IMR-90 (cell line): ENCODE results near the gene CCDC177. TPM values are rescaled to one million over a fixed set of nuclear protein-coding genes. Genes with fewer than 3 reads are reported as not detected.

ENCODE experiments used
- ATAC-seq: fragments of 200-7000 bp; cut with Tn5 transposase; 2 replicates; pipeline ENCODE4 v1.9.1; 2020; ENCODE audit warnings: low read depth, mild to moderate bottlenecking, moderate library complexity
- BruUV-seq: library from RNA; stranded (reverse); fragments of 400-500 nt; replicated peaks from 2 replicates; lab custom pipeline; 2021; lab: Mats Ljungman, UMichigan
- CTCF ChIA-PET: fragments of 300-600 bp; formaldehyde crosslinking; extraction: SDS; loops from one replicate; lab custom pipeline; 2021; ENCODE audit warnings: antibody characterized with exemption; lab: Yijun Ruan, JAX
- POLR2A ChIA-PET: fragments of 300-600 bp; sonication (Branson Sonifier 250); formaldehyde crosslinking; loops from one replicate; lab custom pipeline; 2022; ENCODE audit warnings: antibody characterized with exemption; ENCODE audit not compliant: unreplicated experiment; lab: Charles Lee
- DNase-seq: peaks from one replicate; pipeline ENCODE4 v3.0.0; 2013
- H2AFZ ChIP-seq: replicated peaks from 2 replicates; pipeline ENCODE3; 2013; ENCODE audit warnings: low read length, mild to moderate bottlenecking; ENCODE audit not compliant: poor library complexity
- H2AK5ac ChIP-seq: 2 replicates; pipeline ENCODE4 v1.6.1; 2013; ENCODE audit warnings: low read depth, low read length, inconsistent platforms
- H2AK9ac ChIP-seq: replicated peaks from 2 replicates; pipeline ENCODE3; 2013; ENCODE audit warnings: mild to moderate bottlenecking, low read depth, low read length, moderate library complexity; ENCODE audit not compliant: poor library complexity
- H2BK120ac ChIP-seq: 2 replicates; pipeline ENCODE4 v1.6.1; 2013; ENCODE audit warnings: low read depth, low read length, inconsistent platforms
- H2BK15ac ChIP-seq: 3 replicates; pipeline ENCODE4 v1.6.1; 2013; ENCODE audit warnings: low read depth, low read length, inconsistent platforms
- H2BK20ac ChIP-seq: 2 replicates; pipeline ENCODE4 v1.6.1; 2013; ENCODE audit warnings: low read depth, mild to moderate bottlenecking, inconsistent platforms, low read length, moderate library complexity
- H2BK5ac ChIP-seq: 2 replicates; pipeline ENCODE4 v1.6.1; 2013; ENCODE audit warnings: mild to moderate bottlenecking, low read depth, low read length, inconsistent platforms; ENCODE audit not compliant: poor library complexity, severe bottlenecking
- H3K14ac ChIP-seq: replicated peaks from 2 replicates; pipeline ENCODE4 v1.6.1; 2013; ENCODE audit warnings: low read depth, low read length, inconsistent platforms
- H3K18ac ChIP-seq: 2 replicates; pipeline ENCODE4 v1.6.1; 2013; ENCODE audit warnings: low read depth, low read length, control low read depth
- H3K23ac ChIP-seq: 2 replicates; pipeline ENCODE4 v1.6.1; 2013; ENCODE audit warnings: low read depth, low read length, inconsistent platforms
- H3K27ac ChIP-seq: 2 replicates; pipeline ENCODE4 v1.5.1; 2013; ENCODE audit warnings: mild to moderate bottlenecking, control low read depth, low read length; ENCODE audit not compliant: insufficient read depth
- H3K27me3 ChIP-seq: 2 replicates; pipeline ENCODE4 v1.6.1; 2013; ENCODE audit warnings: low read length; ENCODE audit not compliant: control insufficient read depth, insufficient read depth
- H3K36me3 ChIP-seq: 2 replicates; pipeline ENCODE4 v1.6.1; 2013; ENCODE audit warnings: low read length, mixed read lengths; ENCODE audit not compliant: control insufficient read depth, insufficient read depth
- H3K4ac ChIP-seq: 2 replicates; pipeline ENCODE4 v1.6.1; 2013; ENCODE audit warnings: low read depth, low read length, inconsistent platforms
- H3K4me1 ChIP-seq: 2 replicates; pipeline ENCODE4 v1.6.1; 2013; ENCODE audit warnings: low read length, mixed read lengths; ENCODE audit not compliant: control insufficient read depth, insufficient read depth
- H3K4me2 ChIP-seq: 2 replicates; pipeline ENCODE4 v1.6.1; 2013; ENCODE audit warnings: low read depth, mild to moderate bottlenecking, control low read depth, low read length, moderate library complexity
- H3K4me3 ChIP-seq: 2 replicates; pipeline ENCODE4 v1.5.1; 2013; ENCODE audit warnings: low read depth, mild to moderate bottlenecking, control low read depth, low read length, moderate library complexity; ENCODE audit not compliant: insufficient read depth
- H3K56ac ChIP-seq: 2 replicates; pipeline ENCODE4 v1.6.1; 2013; ENCODE audit warnings: low read length, inconsistent platforms; ENCODE audit not compliant: insufficient read depth; ENCODE audit errors: extremely low read depth
- H3K79me1 ChIP-seq, 2 experiments: 2 replicates each; pipeline ENCODE4 v1.6.1; 2013; ENCODE audit warnings: low read length in 2 of 2, inconsistent platforms in 1 of 2, low read depth in 1 of 2
- H3K9ac ChIP-seq: 2 replicates; pipeline ENCODE4 v1.6.1; 2013; ENCODE audit warnings: low read depth, low read length, control low read depth
- H3K9me1 ChIP-seq: 2 replicates; pipeline ENCODE4 v1.6.1; 2013; ENCODE audit warnings: low read length, inconsistent platforms; ENCODE audit not compliant: insufficient read depth
- H3K9me3 ChIP-seq: 2 replicates; pipeline ENCODE4 v1.6.1; 2013; ENCODE audit warnings: low read length; ENCODE audit not compliant: control insufficient read depth, insufficient read depth
- H4K20me1 ChIP-seq: 2 replicates; pipeline ENCODE4 v1.6.1; 2013; ENCODE audit warnings: low read length, inconsistent platforms; ENCODE audit not compliant: insufficient read depth
- H4K5ac ChIP-seq: 2 replicates; pipeline ENCODE4 v1.6.1; 2013; ENCODE audit warnings: mild to moderate bottlenecking, low read depth, low read length, control low read depth
- H4K8ac ChIP-seq, 2 experiments: 2 replicates each; pipeline ENCODE4 v1.6.1; 2013; ENCODE audit warnings: low read depth in 2 of 2, low read length in 2 of 2, control low read depth in 1 of 2, inconsistent platforms in 1 of 2
- H4K91ac ChIP-seq: 2 replicates; pipeline ENCODE4 v1.6.1; 2013; ENCODE audit warnings: low read depth, low read length, inconsistent platforms; ENCODE audit not compliant: insufficient read depth
- FOS ChIP-seq: fragments of 150-350 bp; IDR thresholded peaks from 2 replicates; pipeline ENCODE4 v1.6.1; 2016; ENCODE audit warnings: low read depth, low read length
- MAFK ChIP-seq: IDR thresholded peaks from 2 replicates; pipeline ENCODE4 v1.6.1; 2012; ENCODE audit warnings: low read depth, low read length, improper control_type of control experiment
- MAZ ChIP-seq: IDR thresholded peaks from 2 replicates; pipeline ENCODE4 v1.6.1; 2012; ENCODE audit warnings: low read depth, mild to moderate bottlenecking, low read length, improper control_type of control experiment, moderate library complexity, borderline replicate concordance
- POLR2A ChIP-seq: IDR thresholded peaks from 2 replicates; pipeline ENCODE4 v1.6.1; 2012; ENCODE audit warnings: mild to moderate bottlenecking, low read depth, low read length
- RAD21 ChIP-seq: IDR thresholded peaks from 2 replicates; pipeline ENCODE4 v1.6.1; 2012; ENCODE audit warnings: low read length, improper control_type of control experiment
- RFX5 ChIP-seq: IDR thresholded peaks from 2 replicates; pipeline ENCODE4 v1.8.0; 2012; ENCODE audit warnings: low read depth, mild to moderate bottlenecking, low read length, moderate library complexity
- WGBS, 2 experiments: methylation state at CpG; one replicate each; pipeline versions ENCODE4 v1.1.5 to v1.1.7; 2013; ENCODE audit warnings: missing lambda C conversion rate in 2 of 2; ENCODE audit not compliant: insufficient read length in 1 of 2; ENCODE audit errors: extremely low coverage in 2 of 2; 5-methylcytosine and 5-hydroxymethylcytosine counted together
- dilution Hi-C: fragments of 300-500 bp; cut with HindIII; formaldehyde crosslinking; loops from one replicate; pipeline ENCODE4 v1.14.3; 2018; ENCODE audit warnings: low sequenced_read_pairs; ENCODE audit not compliant: unreplicated experiment
- in situ Hi-C: fragments of 300-500 bp; cut with MboI; formaldehyde crosslinking; loops from 3 replicates; pipeline ENCODE4 v1.14.3; 2019; ENCODE audit warnings: low sequenced_read_pairs, inconsistent platforms, mixed read lengths
- intact Hi-C: fragments of 100-400 bp; cut with micrococcal nuclease; formaldehyde crosslinking; loops from 2 replicates; pipeline ENCODE4 v1.10.0; 2022
- polyA plus RNA-seq, 3 experiments: library from polyadenylated mRNA; depleted of rRNA; stranded (reverse); fragments of >200 nt; gene quantifications; 2 replicates each; pipeline ENCODE4 v1.2.3, GENCODE V29; 2012; ENCODE audit warnings: low replicate concordance in 1 of 3
- total RNA-seq: library from RNA; depleted of rRNA; stranded (reverse); fragments of >200 nt; gene quantifications from 2 replicates; pipeline ENCODE4 v1.2.3, GENCODE V29; 2012

The CCDC177 gene
- total and polyA plus RNA-seq, 2 of the 4 experiments (the other 2 are of a cell fraction): not detected

DNA sequence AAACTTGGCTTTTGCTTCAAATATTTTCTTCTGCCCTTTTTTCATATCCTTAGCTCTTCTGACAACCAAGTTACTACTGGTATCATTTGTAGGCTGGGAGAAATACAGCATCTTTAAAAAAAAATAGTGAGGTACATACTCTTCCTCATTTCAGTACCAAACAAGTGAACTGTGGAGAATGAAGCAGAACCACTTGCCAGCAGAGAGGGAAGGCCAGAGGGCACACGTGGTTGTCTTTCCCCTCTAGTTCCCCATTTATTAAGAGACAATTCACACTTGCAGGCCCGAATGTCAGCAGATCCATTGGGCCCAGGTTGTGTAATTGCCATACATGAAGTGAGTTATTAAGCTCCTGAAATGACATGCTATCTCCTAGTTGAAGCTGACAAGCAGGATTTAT is 39.9 kb upstream of the CCDC177 start:
- Histone ChIP-seq H3K9ac (no peak overlapping the region), H4K91ac (no peak overlapping the region; the same call in 1 of the 2 replicates), H3K4me3 (no peak overlapping the region), H3K18ac (no peak overlapping the region), H2BK15ac (no peak overlapping the region), H3K4me2 (no peak overlapping the region), H3K4ac (peak overlapping the region; percentile 89; the same call in 1 of the 2 replicates), H2BK20ac (0 out of 2 replicates have a peak overlapping the region, but pooled peaks have one; percentile 12), H4K8ac (no peak overlapping the region), H3K4me1 (peaks cover 28% of the 10 kb centered on the region), H3K36me3 (no peaks in the 10 kb centered on the region), H3K27ac (no peak overlapping the region), H3K9me3 (no peaks in the 10 kb centered on the region), H3K79me1 (peaks cover 27 to 81% of the 10 kb centered on the region in 2 experiments), H2BK120ac (0 out of 2 replicates have a peak overlapping the region, but pooled peaks have one; percentile 12), H3K14ac (0 out of 2 replicates have a peak overlapping the region, but pooled peaks have one; percentile 29), H2BK5ac (no peak overlapping the region), H2AK5ac (peak overlapping the region; percentile 21; the same call in 1 of the 2 replicates), H2AK9ac (no peak overlapping the region), H3K9me1 (peaks cover 22% of the 10 kb centered on the region), H3K56ac (no peak overlapping the region), H3K23ac (peak overlapping the region; percentile 19), H4K5ac (no peak overlapping the region), H3K27me3 (no peaks in the 10 kb centered on the region), H4K20me1 (peaks cover 56% of the 10 kb centered on the region), H2AFZ (no peak overlapping the region)
- WGBS, 2 experiments: no CpG with 5 or more reads among the region's 2 CpGs
- DNase-seq (no peak), ATAC-seq (no peak)
- dilution Hi-C loops: no loop called here
- POLR2A ChIA-PET: no interaction called here
- intact Hi-C loops: loop anchor here (5.0 kb wide), 1 partner anchor 33 kb away; no protein-coding TSS in a partner anchor
- no TSS peak for BruUV-seq
- CTCF ChIA-PET: no interaction called here
- in situ Hi-C loops: no loop called here
- TF ChIP-seq FOS (no peak), RFX5 (no peak), RAD21 (no peak), POLR2A (no peak), MAFK (no peak), MAZ (no peak)
